ENCODE data around the gene DBP.

DBP gene

DNA sequence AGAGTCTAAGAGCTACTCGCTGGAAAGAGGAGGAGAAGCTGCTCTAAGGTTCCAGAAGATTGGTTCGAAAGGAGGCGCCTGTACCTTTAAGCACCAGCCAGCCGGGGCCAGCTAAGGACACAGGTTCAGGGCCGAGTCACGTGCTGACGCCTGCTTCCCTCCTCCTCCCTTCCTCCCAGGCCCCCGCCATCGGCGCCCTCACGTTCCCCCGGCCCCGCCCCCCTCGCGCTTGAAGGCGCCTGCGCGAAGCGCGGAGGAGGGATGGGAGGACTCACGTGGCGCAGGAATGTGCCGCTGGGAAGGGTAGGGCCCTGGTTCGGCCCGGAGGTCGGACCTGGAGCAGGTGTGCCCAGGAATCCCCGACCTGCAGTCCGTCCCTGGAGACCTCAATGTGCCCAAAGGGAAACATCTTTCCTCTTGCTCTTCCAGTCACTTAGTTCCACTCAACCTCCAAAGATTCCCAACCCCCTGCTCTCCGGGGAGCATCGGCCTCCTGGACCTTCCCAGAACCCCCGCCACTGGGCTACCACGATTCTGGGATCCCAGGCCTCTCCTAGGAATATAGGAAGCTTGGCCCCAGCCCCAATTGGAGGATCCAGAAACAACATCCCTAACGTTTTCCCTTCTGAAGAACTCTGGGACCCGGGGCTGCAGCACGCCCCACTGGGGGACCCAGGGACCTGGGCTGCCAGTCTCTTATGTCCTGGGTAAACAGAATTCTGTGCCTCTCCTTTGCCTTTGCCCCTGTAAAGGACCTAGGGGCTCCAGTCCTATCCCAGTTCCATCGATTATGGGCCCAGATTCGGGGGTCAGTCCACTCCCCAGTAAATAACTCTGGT is 2.5 kb downstream of the DBP start:
- H3K4me2 ChIP-seq (ENCODE audit: insufficient read depth, low read length, poor library complexity, severe bottlenecking) = peak overlapping the region; percentile 97

DNA sequence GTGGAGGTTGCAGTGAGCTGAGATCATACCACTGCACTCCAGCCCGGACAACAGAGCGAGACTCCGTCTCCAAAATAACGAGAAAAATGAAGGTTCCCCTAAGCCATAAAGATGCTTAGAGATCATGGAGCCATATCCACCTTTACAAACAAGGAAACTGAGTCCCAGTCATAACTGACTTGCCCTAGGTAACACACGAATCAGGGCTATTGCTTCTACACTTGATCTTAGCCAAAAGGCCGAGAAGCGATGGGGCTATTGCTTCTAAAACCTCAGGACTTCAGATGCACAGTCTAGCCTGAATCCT is 3.2 kb downstream of the DBP start:
- H3K9ac ChIP-seq (ENCODE audit: low read depth, low read length, poor library complexity) = no peak overlapping the region
- no peak overlapping the region for H3K27ac ChIP-seq (replicated peaks; ENCODE audit: low read length)
- no peak overlapping the region for H2BK12ac ChIP-seq (ENCODE audit: low read length)
- H2BK5ac ChIP-seq (ENCODE audit: low read length) = no peak overlapping the region
- WGBS, 2 donors (ENCODE audit: extremely low coverage in 2 of 2, insufficient read length in 2 of 2, insufficient replicate concordance in 1 of 2) = no CpG with 5 or more reads among the region's 7 CpGs
- H3K36me3 ChIP-seq (replicated peaks in 1 of 2; ENCODE audit: control insufficient read depth in 2 of 2, insufficient read depth in 2 of 2, low read length in 2 of 2) = peaks cover 7 to 19% of the 10 kb centered on the region in 2 donors
- no peak overlapping the region for H3K14ac ChIP-seq (ENCODE audit: low read length)
- no peak overlapping the region for H4K91ac ChIP-seq (ENCODE audit: low read depth, low read length, poor library complexity)
- no peak overlapping the region for H3K4ac ChIP-seq (ENCODE audit: low read length)
- H3K9me3 ChIP-seq (replicated peaks in 1 of 2; ENCODE audit: control insufficient read depth in 2 of 2, insufficient read depth in 1 of 2, low read depth in 1 of 2, low read length in 2 of 2) = no peaks in the 10 kb centered on the region
- no peak overlapping the region for H3K18ac ChIP-seq (ENCODE audit: low read length)
- peaks cover 0 to 4% (median 0%) of the 10 kb centered on the region in 3 experiments for H3K27me3 ChIP-seq (ENCODE audit: control insufficient read depth in 3 of 3, insufficient read depth in 3 of 3, low read depth in 1 of 3, low read length in 3 of 3)
- peak overlapping the region in 1 of 2 donors; percentile 11 for H3K4me3 ChIP-seq (ENCODE audit: low read length in 2 of 2)
- no peak for DNase-seq (ENCODE audit: low spot score)
- H2BK120ac ChIP-seq (ENCODE audit: low read depth, low read length) = no peak overlapping the region
- H3K23ac ChIP-seq (ENCODE audit: low read depth, low read length, poor library complexity) = no peak overlapping the region
- H3K4me2 ChIP-seq (ENCODE audit: insufficient read depth, low read length, poor library complexity, severe bottlenecking) = no peak overlapping the region
- peaks cover 34 to 47% of the 10 kb centered on the region in 2 donors for H3K4me1 ChIP-seq (ENCODE audit: control insufficient read depth in 2 of 2, insufficient read depth in 1 of 2, low read depth in 1 of 2, low read length in 2 of 2)
- H2AFZ ChIP-seq (ENCODE audit: low read length) = peak overlapping the region; percentile 35
- H4K8ac ChIP-seq (ENCODE audit: low read depth, low read length) = no peak overlapping the region
- H2BK15ac ChIP-seq (ENCODE audit: low read length) = no peak overlapping the region
- no peak overlapping the region for H2AK5ac ChIP-seq (ENCODE audit: low read depth, low read length)
- H3K79me1 ChIP-seq (ENCODE audit: low read depth, low read length) = no peaks in the 10 kb centered on the region

More for the DNA sequence above, 2.5 kb downstream of the DBP start:
- Histone ChIP-seq H3K27ac (replicated peaks; ENCODE audit: low read length) (peak overlapping the region; percentile 57), H3K36me3 (replicated peaks in 1 of 2; ENCODE audit: control insufficient read depth in 2 of 2, insufficient read depth in 2 of 2, low read length in 2 of 2) (peaks cover 9 to 13% of the 10 kb centered on the region in 2 donors), H3K9me3 (replicated peaks in 1 of 2; ENCODE audit: control insufficient read depth in 2 of 2, insufficient read depth in 1 of 2, low read depth in 1 of 2, low read length in 2 of 2) (peaks cover 0 to 3% of the 10 kb centered on the region in 2 donors), H3K27me3 (ENCODE audit: control insufficient read depth in 3 of 3, insufficient read depth in 3 of 3, low read depth in 1 of 3, low read length in 3 of 3) (peaks cover 0 to 4% (median 0%) of the 10 kb centered on the region in 3 experiments), H2BK5ac (ENCODE audit: low read length) (peak overlapping the region; percentile 83), H3K4me3 (ENCODE audit: low read length in 2 of 2) (peak overlapping the region; percentile 15 to 71), H3K18ac (ENCODE audit: low read length) (peak overlapping the region; percentile 81), H2BK12ac (ENCODE audit: low read length) (no peak overlapping the region), H3K4ac (ENCODE audit: low read length) (no peak overlapping the region), H2BK15ac (ENCODE audit: low read length) (peak overlapping the region; percentile 46), H3K9ac (ENCODE audit: low read depth, low read length, poor library complexity) (no peak overlapping the region), H3K79me1 (ENCODE audit: low read depth, low read length) (no peaks in the 10 kb centered on the region), H2AFZ (ENCODE audit: low read length) (peak overlapping the region; percentile 83), H3K23ac (ENCODE audit: low read depth, low read length, poor library complexity) (no peak overlapping the region), H4K8ac (ENCODE audit: low read depth, low read length) (no peak overlapping the region), H3K4me1 (ENCODE audit: control insufficient read depth in 2 of 2, insufficient read depth in 1 of 2, low read depth in 1 of 2, low read length in 2 of 2) (peaks cover 31 to 47% of the 10 kb centered on the region in 2 donors), H2BK120ac (ENCODE audit: low read depth, low read length) (no peak overlapping the region), H2AK5ac (ENCODE audit: low read depth, low read length) (peak overlapping the region; percentile 23), H4K91ac (ENCODE audit: low read depth, low read length, poor library complexity) (no peak overlapping the region), H3K14ac (ENCODE audit: low read length) (no peak overlapping the region)
- DNase-seq (ENCODE audit: low spot score) = peak; percentile 87
- WGBS, 2 donors (ENCODE audit: extremely low coverage in 2 of 2, insufficient read length in 2 of 2, insufficient replicate concordance in 1 of 2) = no CpG with 5 or more reads among the region's 37 CpGs

DNA sequence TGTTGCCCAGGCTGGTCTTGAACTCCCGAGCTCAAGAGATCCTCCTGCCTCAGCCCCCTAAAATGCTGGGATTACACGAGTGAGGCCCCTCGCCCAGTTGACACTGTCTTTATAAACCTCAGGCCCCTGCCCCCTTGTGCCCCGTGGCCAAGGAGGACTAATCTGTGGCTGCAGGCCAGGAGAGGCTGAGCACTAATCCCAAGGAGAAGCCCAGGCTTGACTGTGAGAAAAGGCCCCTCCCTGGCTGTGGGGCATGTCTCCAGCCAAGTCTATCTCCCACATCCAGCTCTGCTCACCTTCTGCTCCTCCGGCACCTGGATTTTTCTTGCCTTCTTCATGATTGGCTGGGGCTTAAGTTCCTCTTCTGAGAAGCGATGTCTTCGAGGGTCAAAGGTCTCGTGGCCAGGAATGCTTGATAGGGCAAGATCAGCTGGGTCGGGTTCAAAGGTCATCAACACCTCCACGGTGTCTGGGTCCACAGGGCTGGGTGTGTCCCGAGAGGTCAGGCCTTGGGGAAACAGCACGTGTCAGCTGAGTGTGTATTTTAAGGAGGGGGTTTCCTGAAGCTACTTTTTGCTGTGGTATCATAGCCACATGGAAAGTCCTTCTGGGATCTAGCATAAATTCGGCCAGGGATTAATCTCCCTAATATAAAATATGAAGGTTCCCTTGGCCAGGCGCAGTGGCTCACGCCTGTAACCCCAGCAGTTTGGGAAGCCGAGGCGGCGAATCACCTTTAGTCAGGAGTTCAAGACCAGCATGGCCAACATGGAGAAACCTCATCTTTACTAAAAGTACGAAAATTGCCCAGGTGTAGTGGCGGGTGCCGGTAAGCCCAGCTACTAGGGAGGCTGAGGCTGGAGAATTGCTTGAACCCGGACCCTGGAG is 3.8 kb downstream of the DBP start:
- no peaks in the 10 kb centered on the region for H3K9me3 ChIP-seq (replicated peaks in 1 of 2; ENCODE audit: control insufficient read depth in 2 of 2, insufficient read depth in 1 of 2, low read depth in 1 of 2, low read length in 2 of 2)
- DNase-seq (ENCODE audit: low spot score) = no peak
- H4K91ac ChIP-seq (ENCODE audit: low read depth, low read length, poor library complexity) = no peak overlapping the region

DNA sequence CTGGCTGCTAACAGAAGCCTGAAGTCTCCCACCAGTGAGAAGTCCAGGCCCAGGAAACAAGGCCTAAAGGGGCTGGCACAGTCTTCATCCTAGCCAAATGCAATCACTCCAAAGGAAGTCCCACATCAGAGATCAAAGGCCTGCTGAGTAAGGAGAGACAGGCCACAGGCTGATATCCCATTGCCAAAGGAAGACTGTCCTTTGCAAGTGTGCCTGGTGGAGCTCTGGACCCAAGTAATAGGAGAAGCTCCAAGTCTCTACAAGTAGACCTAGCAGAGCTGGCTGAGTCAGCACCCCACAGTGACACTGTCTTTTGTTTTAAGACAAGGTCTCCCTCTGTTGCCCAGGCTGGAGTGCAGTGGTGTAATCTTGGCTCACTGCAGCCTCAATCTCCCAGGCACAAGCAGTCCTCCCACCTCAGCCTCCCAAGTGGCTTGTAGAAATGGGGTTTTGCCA is 4.5 kb downstream of the DBP start:
- Histone ChIP-seq H4K91ac (ENCODE audit: low read depth, low read length, poor library complexity) (no peak overlapping the region), H2AK5ac (ENCODE audit: low read depth, low read length) (peak overlapping the region; percentile 61), H2AFZ (ENCODE audit: low read length) (no peak overlapping the region), H4K8ac (ENCODE audit: low read depth, low read length) (no peak overlapping the region), H3K9me3 (replicated peaks in 1 of 2; ENCODE audit: control insufficient read depth in 2 of 2, insufficient read depth in 1 of 2, low read depth in 1 of 2, low read length in 2 of 2) (no peaks in the 10 kb centered on the region), H3K4me3 (ENCODE audit: low read length in 2 of 2) (no peak overlapping the region), H2BK15ac (ENCODE audit: low read length) (no peak overlapping the region), H3K27ac (replicated peaks; ENCODE audit: low read length) (no peak overlapping the region), H3K23ac (ENCODE audit: low read depth, low read length, poor library complexity) (no peak overlapping the region), H2BK5ac (ENCODE audit: low read length) (no peak overlapping the region), H2BK120ac (ENCODE audit: low read depth, low read length) (no peak overlapping the region), H3K27me3 (ENCODE audit: control insufficient read depth in 3 of 3, insufficient read depth in 3 of 3, low read depth in 1 of 3, low read length in 3 of 3) (peaks cover 0 to 4% (median 0%) of the 10 kb centered on the region in 3 experiments), H3K4me1 (ENCODE audit: control insufficient read depth in 2 of 2, insufficient read depth in 1 of 2, low read depth in 1 of 2, low read length in 2 of 2) (peaks cover 28 to 41% of the 10 kb centered on the region in 2 donors), H2BK12ac (ENCODE audit: low read length) (no peak overlapping the region), H3K18ac (ENCODE audit: low read length) (no peak overlapping the region), H3K36me3 (replicated peaks in 1 of 2; ENCODE audit: control insufficient read depth in 2 of 2, insufficient read depth in 2 of 2, low read length in 2 of 2) (peaks cover 7 to 31% of the 10 kb centered on the region in 2 donors), H3K14ac (ENCODE audit: low read length) (no peak overlapping the region), H3K9ac (ENCODE audit: low read depth, low read length, poor library complexity) (no peak overlapping the region), H3K4ac (ENCODE audit: low read length) (no peak overlapping the region), H3K79me1 (ENCODE audit: low read depth, low read length) (no peaks in the 10 kb centered on the region), H3K4me2 (ENCODE audit: insufficient read depth, low read length, poor library complexity, severe bottlenecking) (no peak overlapping the region)
- DNase-seq (ENCODE audit: low spot score) = no peak

More for the DNA sequence above, 3.8 kb downstream of the DBP start:
- Histone ChIP-seq H3K18ac (ENCODE audit: low read length) (no peak overlapping the region), H2BK15ac (ENCODE audit: low read length) (no peak overlapping the region), H3K14ac (ENCODE audit: low read length) (no peak overlapping the region), H3K4ac (ENCODE audit: low read length) (no peak overlapping the region), H3K36me3 (replicated peaks in 1 of 2; ENCODE audit: control insufficient read depth in 2 of 2, insufficient read depth in 2 of 2, low read length in 2 of 2) (peaks cover 7 to 25% of the 10 kb centered on the region in 2 donors), H2BK12ac (ENCODE audit: low read length) (no peak overlapping the region), H2AFZ (ENCODE audit: low read length) (no peak overlapping the region), H2BK5ac (ENCODE audit: low read length) (no peak overlapping the region), H3K9ac (ENCODE audit: low read depth, low read length, poor library complexity) (no peak overlapping the region), H3K79me1 (ENCODE audit: low read depth, low read length) (no peaks in the 10 kb centered on the region), H3K23ac (ENCODE audit: low read depth, low read length, poor library complexity) (no peak overlapping the region), H3K4me3 (ENCODE audit: low read length in 2 of 2) (no peak overlapping the region), H4K8ac (ENCODE audit: low read depth, low read length) (peak overlapping the region; percentile 19), H3K27me3 (ENCODE audit: control insufficient read depth in 3 of 3, insufficient read depth in 3 of 3, low read depth in 1 of 3, low read length in 3 of 3) (peaks cover 0 to 4% (median 0%) of the 10 kb centered on the region in 3 experiments), H3K4me2 (ENCODE audit: insufficient read depth, low read length, poor library complexity, severe bottlenecking) (no peak overlapping the region), H2BK120ac (ENCODE audit: low read depth, low read length) (no peak overlapping the region), H3K4me1 (ENCODE audit: control insufficient read depth in 2 of 2, insufficient read depth in 1 of 2, low read depth in 1 of 2, low read length in 2 of 2) (peaks cover 29 to 42% of the 10 kb centered on the region in 2 donors), H3K27ac (replicated peaks; ENCODE audit: low read length) (no peak overlapping the region), H2AK5ac (ENCODE audit: low read depth, low read length) (peak overlapping the region; percentile 61)
- WGBS, 2 donors (ENCODE audit: extremely low coverage in 2 of 2, insufficient read length in 2 of 2, insufficient replicate concordance in 1 of 2) = no CpG with 5 or more reads among the region's 22 CpGs

Data from neuronal stem cell (in vitro differentiated cells).